Muscle of leg (tissue), 11 donors: ENCODE results near the gene ANKRD53. TPM values are rescaled to one million over a fixed set of nuclear protein-coding genes. Genes with fewer than 3 reads are reported as not detected.
"Not testable (repeated sequence)": the region's sequence is repeated elsewhere in the genome, so short reads cannot be mapped to it uniquely, and the experiment has no call there.

Source experiments
- DNase-seq: peaks from one replicate; pipeline ENCODE4 v3.0.0; 2013
- H3K27ac ChIP-seq: one replicate; pipeline ENCODE4 v1.5.1; 2013; ENCODE audit warnings: mild to moderate bottlenecking, low read length, control low read depth
- H3K27me3 ChIP-seq: one replicate; pipeline ENCODE4 v1.6.1; 2013; ENCODE audit warnings: low read length; ENCODE audit not compliant: control insufficient read depth, insufficient read depth
- H3K36me3 ChIP-seq: one replicate; pipeline ENCODE4 v1.6.1; 2013; ENCODE audit warnings: low read length; ENCODE audit not compliant: control insufficient read depth, insufficient read depth
- H3K4me1 ChIP-seq: one replicate; pipeline ENCODE4 v1.6.1; 2013; ENCODE audit warnings: low read length; ENCODE audit not compliant: control insufficient read depth, insufficient read depth
- H3K4me3 ChIP-seq: one replicate; pipeline ENCODE4 v1.5.1; 2013; ENCODE audit warnings: low read length, control low read depth
- H3K9me3 ChIP-seq: replicated peaks from 2 replicates; pipeline ENCODE4 v1.6.1; 2013; ENCODE audit warnings: low read depth, low read length; ENCODE audit not compliant: control insufficient read depth
- WGBS: methylation state at CpG from one replicate; pipeline ENCODE4 v1.1.5; 2013; ENCODE audit warnings: missing lambda C conversion rate; ENCODE audit not compliant: insufficient coverage; 5-methylcytosine and 5-hydroxymethylcytosine counted together
- polyA plus RNA-seq, 8 donors: library from polyadenylated mRNA; unstranded; fragments of 120-200 nt; gene quantifications; one replicate each; pipeline versions ENCODE4 v1.2.1 to v1.2.3, GENCODE V29; 2013; ENCODE audit warnings: inconsistent platforms in 1 of 8, low replicate concordance in 1 of 8; ENCODE audit not compliant: insufficient read length in 8 of 8, insufficient read depth in 1 of 8
- total RNA-seq: library from RNA; stranded (reverse); fragments of 120-200 nt; gene quantifications from one replicate; pipeline ENCODE4 v1.2.4, GENCODE V29; 2013

ANKRD53 gene
- total and polyA plus RNA-seq, 9 donors, result 0.72 to 2.0 (median 1.1) TPM

- Histone ChIP-seq H3K27me3 (peaks cover 4% of the 10 kb centered on the region), H3K4me1 (no peaks in the 10 kb centered on the region), H3K36me3 (no peaks in the 10 kb centered on the region), H3K4me3 (no peak overlapping the region), H3K27ac (no peak overlapping the region), H3K9me3 (no peaks in the 10 kb centered on the region)
- 83% methylated on average over 11 of the region's 13 CpGs for WGBS
- DNase-seq, result no peak
Measured at GRCh38 chr2:71008342-71008741, 29.9 kb downstream of the ANKRD53 start.

DNA sequence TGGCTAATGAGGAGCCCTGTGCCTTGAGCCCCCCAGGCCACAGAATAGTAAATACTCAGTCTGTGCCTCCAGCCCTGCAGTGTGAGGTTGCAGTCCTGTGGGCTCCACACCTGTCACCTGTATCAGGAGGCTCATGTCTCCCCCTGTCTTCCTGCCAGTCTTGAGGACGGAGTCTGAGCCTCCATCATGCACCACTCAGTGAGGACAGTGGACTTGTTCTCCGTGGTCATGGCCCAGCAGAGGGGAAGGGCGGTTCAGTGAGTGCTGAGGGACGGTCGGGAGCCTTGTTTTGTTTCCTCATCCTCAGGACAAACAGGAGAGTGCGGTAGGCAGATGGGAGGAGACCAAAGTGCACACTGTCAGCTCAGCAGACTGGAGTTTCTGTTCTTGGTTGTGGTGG is 33.4 kb downstream of the ANKRD53 start:
- DNase-seq, H3K9me3 ChIP-seq, H3K4me3 ChIP-seq, H3K27ac ChIP-seq, H3K36me3 ChIP-seq, H3K4me1 ChIP-seq, H3K27me3 ChIP-seq: not testable (repeated sequence)
- 11% methylated on average over 4 of the region's 6 CpGs for WGBS

- no CpG with 5 or more reads among the region's 8 CpGs for WGBS
- no peak for DNase-seq
- H3K4me3 ChIP-seq, result no peak overlapping the region
- H3K36me3 ChIP-seq, result no peaks in the 10 kb centered on the region
- no peaks in the 10 kb centered on the region for H3K4me1 ChIP-seq
- H3K27me3 ChIP-seq, result no peaks in the 10 kb centered on the region
- H3K9me3 ChIP-seq, result no peaks in the 10 kb centered on the region
- no peak overlapping the region for H3K27ac ChIP-seq
Measured at GRCh38 chr2:71018625-71019024, 40.2 kb downstream of the ANKRD53 start.

- not testable (repeated sequence) for H3K9me3 ChIP-seq, H3K27me3 ChIP-seq, DNase-seq, H3K4me1 ChIP-seq, H3K27ac ChIP-seq, H3K4me3 ChIP-seq, H3K36me3 ChIP-seq
- no CpG with 5 or more reads among the region's 6 CpGs for WGBS
Measured at GRCh38 chr2:71019989-71020388, 41.6 kb downstream of the ANKRD53 start.

- H3K9me3 ChIP-seq, H3K4me1 ChIP-seq, H3K36me3 ChIP-seq, H3K4me3 ChIP-seq, H3K27me3 ChIP-seq, DNase-seq, H3K27ac ChIP-seq: not testable (repeated sequence)
- WGBS, result 71% methylated on average over 10 of the region's 14 CpGs
Measured at GRCh38 chr2:71021394-71021793, 43.0 kb downstream of the ANKRD53 start.

DNA sequence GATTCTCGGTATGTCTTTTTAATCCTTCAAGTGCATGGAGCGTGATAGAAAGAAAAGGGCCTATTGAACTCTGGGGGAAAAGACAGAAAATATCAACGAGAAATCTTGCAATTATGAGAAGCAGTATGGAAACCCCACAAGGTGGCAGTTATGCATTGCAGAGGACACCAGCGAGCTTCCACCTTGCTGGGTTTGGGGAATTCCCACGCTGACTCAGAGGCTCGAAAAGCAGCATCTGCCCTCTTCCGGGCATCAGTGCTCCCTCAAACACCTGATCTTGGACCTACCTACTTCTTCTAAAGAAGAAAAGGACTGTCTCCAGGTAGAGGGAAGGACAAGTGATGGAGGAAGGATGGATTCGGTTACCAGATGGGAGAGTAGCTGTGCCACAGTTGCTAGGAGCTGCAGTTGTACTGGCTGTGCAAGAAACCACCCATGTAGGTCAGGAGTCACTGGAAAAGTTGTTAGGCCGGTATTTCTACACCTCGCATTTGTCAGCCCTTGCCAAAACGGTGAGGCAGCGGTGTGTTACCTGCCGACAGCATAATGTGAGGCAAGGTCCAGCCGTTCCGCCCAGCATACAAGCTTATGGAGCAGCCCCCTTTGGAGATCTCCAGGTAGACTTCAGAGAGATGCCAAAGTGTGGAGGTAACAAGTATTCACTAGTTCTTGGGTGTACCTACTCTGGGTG is 45.3 kb downstream of the ANKRD53 start:
- H3K4me1 ChIP-seq, H3K27ac ChIP-seq, H3K27me3 ChIP-seq, H3K4me3 ChIP-seq, H3K36me3 ChIP-seq, H3K9me3 ChIP-seq, DNase-seq: not testable (repeated sequence)
- 83% methylated on average over 9 of the region's 15 CpGs for WGBS

Other genes starting within 250 kb of the ANKRD53 start
- 0.98 TPM for gene ADD2, start 210.4 kb upstream of the ANKRD53 start, total RNA-seq
- gene ADD2, start 210.4 kb upstream of the ANKRD53 start, polyA plus RNA-seq, result 1 to 10 TPM; 1.6 to 4.2 (median 2.4) TPM
- gene FIGLA, start 188.0 kb upstream of the ANKRD53 start, total RNA-seq, result not detected
- not detected for gene FIGLA, start 188.0 kb upstream of the ANKRD53 start, polyA plus RNA-seq
- 0.09 TPM for gene CLEC4F, start 158.0 kb upstream of the ANKRD53 start, total RNA-seq
- gene CLEC4F, start 158.0 kb upstream of the ANKRD53 start, polyA plus RNA-seq, result under 1 TPM in 7 of 8 donors, not detected in 1; 0.06 to 0.53 (median 0.15) TPM
- 0.13 TPM for gene CD207, start 142.8 kb upstream of the ANKRD53 start, total RNA-seq
- gene CD207, start 142.8 kb upstream of the ANKRD53 start, polyA plus RNA-seq, result under 1 TPM in 5 of 8 donors, not detected in 3; 0.06 to 0.69 (median 0.11) TPM
- gene VAX2, start 78.1 kb upstream of the ANKRD53 start, total RNA-seq, result 1.7 TPM
- 1 to 10 TPM; 1.6 to 4.0 (median 3.1) TPM for gene VAX2, start 78.1 kb upstream of the ANKRD53 start, polyA plus RNA-seq
- 0.62 TPM for gene ATP6V1B1, start 42.7 kb upstream of the ANKRD53 start, total RNA-seq
- 1 to 10 TPM in 3 of 8 donors, under 1 TPM in 5; 0.30 to 2.7 (median 0.89) TPM for gene ATP6V1B1, start 42.7 kb upstream of the ANKRD53 start, polyA plus RNA-seq
- gene TEX261, start 16.2 kb downstream of the ANKRD53 start, total RNA-seq, result 16.0 TPM
- gene TEX261, start 16.2 kb downstream of the ANKRD53 start, polyA plus RNA-seq, result 10 to 100 TPM; 33.5 to 41.8 (median 36.9) TPM
- gene NAGK, start 90.0 kb downstream of the ANKRD53 start, total RNA-seq, result 67.6 TPM
- 10 to 100 TPM; 65.3 to 84.8 (median 76.6) TPM for gene NAGK, start 90.0 kb downstream of the ANKRD53 start, polyA plus RNA-seq
- 32.8 TPM for gene MCEE, start 151.6 kb downstream of the ANKRD53 start, total RNA-seq
- 10 to 100 TPM; 19.9 to 27.5 (median 23.3) TPM for gene MCEE, start 151.6 kb downstream of the ANKRD53 start, polyA plus RNA-seq
- 21.3 TPM for gene MPHOSPH10, start 152.0 kb downstream of the ANKRD53 start, total RNA-seq
- gene MPHOSPH10, start 152.0 kb downstream of the ANKRD53 start, polyA plus RNA-seq, result 10 to 100 TPM; 28.9 to 38.3 (median 32.8) TPM
- 5.9 TPM for gene PAIP2B, start 248.5 kb downstream of the ANKRD53 start, total RNA-seq
- gene PAIP2B, start 248.5 kb downstream of the ANKRD53 start, polyA plus RNA-seq, result 1 to 10 TPM; 3.3 to 6.2 (median 4.0) TPM